ENCODE results near the gene ATL3. TPM values are rescaled to one million over a fixed set of nuclear protein-coding genes. Genes with fewer than 3 reads are reported as not detected.
"Not testable (repeated sequence)": the region's sequence is repeated elsewhere in the genome, so short reads cannot be mapped to it uniquely, and the experiment has no call there.

Gene ATL3
- total RNA-seq, 2 donors from 2014 or later = 38.2 to 55.2 TPM

GRCh38 chr11:63589000-63589399, 82.2 kb downstream of the ATL3 start:
- no peaks in the 10 kb centered on the region for H3K36me3 ChIP-seq
- no peak overlapping the region for H3K27ac ChIP-seq
- intact Hi-C loops (cut with DNase I) = no loop called here
- H3K9me3 ChIP-seq = no peaks in the 10 kb centered on the region
- TF ChIP-seq CTCF (IDR thresholded peaks at IDR 0.05) = no peak
- H3K27me3 ChIP-seq = no peaks in the 10 kb centered on the region
- H3K4me1 ChIP-seq = no peaks in the 10 kb centered on the region
- no peak for DNase-seq
- H3K4me3 ChIP-seq = no peak overlapping the region
- no peak overlapping the region for H3K9ac ChIP-seq (ENCODE audit: low read depth in 2 of 2, low read length in 2 of 2)

- intact Hi-C loops (cut with DNase I) = no loop called here
Measured at GRCh38 chr11:63586451-63587166, 84.6 kb downstream of the ATL3 start.

DNA sequence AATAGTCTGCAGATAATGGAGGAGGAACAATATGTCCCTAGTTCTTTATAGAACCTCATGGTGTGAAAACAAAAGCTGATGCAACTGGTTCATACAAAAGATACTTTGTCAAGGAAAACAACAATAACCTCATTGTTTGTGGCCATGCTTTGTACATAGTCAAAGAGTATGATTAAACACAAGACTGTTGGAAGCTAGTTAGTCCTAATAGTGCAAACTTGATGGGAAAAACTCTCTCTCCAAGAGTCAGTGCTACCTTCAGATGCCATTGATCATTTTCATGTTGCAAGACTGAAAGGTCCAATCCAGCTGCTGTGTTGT, 87.9 kb downstream of the ATL3 start:
- H3K27ac ChIP-seq = no peak overlapping the region
- no peak for DNase-seq
- H3K4me3 ChIP-seq = no peak overlapping the region
- H3K9ac ChIP-seq (ENCODE audit: low read depth in 2 of 2, low read length in 2 of 2) = no peak overlapping the region
- no peaks in the 10 kb centered on the region for H3K36me3 ChIP-seq
- H3K9me3 ChIP-seq = no peaks in the 10 kb centered on the region
- H3K27me3 ChIP-seq = no peaks in the 10 kb centered on the region
- no peaks in the 10 kb centered on the region for H3K4me1 ChIP-seq
- intact Hi-C loops (cut with DNase I) = no loop called here
- TF ChIP-seq CTCF (IDR thresholded peaks at IDR 0.05) = no peak

More at GRCh38 chr11:63586451-63587166, 84.6 kb downstream of the ATL3 start:
- H3K27ac ChIP-seq = no peak overlapping the region
- H3K4me1 ChIP-seq = no peaks in the 10 kb centered on the region
- DNase-seq = no peak
- H3K4me3 ChIP-seq = no peak overlapping the region
- H3K27me3 ChIP-seq = no peaks in the 10 kb centered on the region
- no peaks in the 10 kb centered on the region for H3K9me3 ChIP-seq
- no peak overlapping the region for H3K9ac ChIP-seq (ENCODE audit: low read depth in 2 of 2, low read length in 2 of 2)
- TF ChIP-seq CTCF (IDR thresholded peaks at IDR 0.05) = no peak
- no peaks in the 10 kb centered on the region for H3K36me3 ChIP-seq

DNA sequence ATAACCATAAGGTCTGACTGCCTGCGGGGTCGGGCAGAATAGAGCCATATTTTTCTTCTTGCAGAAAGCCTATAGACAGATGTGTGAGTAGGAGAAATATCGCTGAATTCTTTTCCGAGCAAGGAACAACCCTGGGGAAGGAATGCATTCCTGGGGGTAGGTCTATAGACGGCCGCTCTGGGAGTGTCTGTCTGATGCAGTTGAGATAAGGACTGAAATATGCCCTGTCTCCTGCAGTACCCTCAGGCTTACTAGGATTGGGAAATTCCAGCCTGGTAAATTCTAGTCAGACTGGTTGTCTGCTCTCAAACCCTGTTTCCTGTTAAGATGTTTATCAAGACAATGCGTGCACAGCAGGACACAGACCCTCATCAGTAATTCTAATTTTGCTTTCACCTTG, 90.0 kb downstream of the ATL3 start:
- H3K27me3 ChIP-seq; H3K4me1 ChIP-seq; DNase-seq; H3K36me3 ChIP-seq; H3K9me3 ChIP-seq; H3K27ac ChIP-seq; H3K9ac ChIP-seq (ENCODE audit: low read depth in 2 of 2, low read length in 2 of 2); intact Hi-C loops (cut with DNase I); H3K4me3 ChIP-seq: not testable (repeated sequence)

DNA sequence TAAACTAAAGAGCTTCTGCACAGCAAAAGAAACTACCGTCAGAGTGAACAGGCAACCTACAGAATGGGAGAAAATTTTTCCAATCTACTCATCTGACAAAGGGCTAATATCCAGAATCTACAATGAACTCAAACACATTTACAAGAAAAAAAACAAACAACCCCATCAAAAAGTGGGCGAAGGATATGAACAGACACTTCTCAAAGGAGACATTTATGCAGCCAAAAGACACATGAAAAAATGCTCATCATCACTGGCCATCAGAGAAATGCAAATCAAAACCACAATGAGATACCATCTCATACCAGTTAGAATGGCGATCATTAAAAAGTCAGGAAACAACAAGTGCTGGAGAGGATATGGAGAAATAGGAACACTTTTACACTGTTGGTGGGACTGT, 92.3 kb downstream of the ATL3 start:
- H3K9me3 ChIP-seq; intact Hi-C loops (cut with DNase I); H3K4me1 ChIP-seq; H3K36me3 ChIP-seq; H3K9ac ChIP-seq (ENCODE audit: low read depth in 2 of 2, low read length in 2 of 2); DNase-seq; H3K27ac ChIP-seq; H3K27me3 ChIP-seq; H3K4me3 ChIP-seq: not testable (repeated sequence)

- H3K9me3 ChIP-seq = no peaks in the 10 kb centered on the region
- peak overlapping the region; percentile 4 for H3K4me3 ChIP-seq
- intact Hi-C loops (cut with DNase I) = no loop called here
- no peaks in the 10 kb centered on the region for H3K27me3 ChIP-seq
- peak overlapping the region; percentile 37 to 46 for H3K9ac ChIP-seq (ENCODE audit: low read depth in 2 of 2, low read length in 2 of 2)
- no peak for TF ChIP-seq CTCF (IDR thresholded peaks at IDR 0.05)
- H3K36me3 ChIP-seq = no peaks in the 10 kb centered on the region
- DNase-seq = peak; percentile 37
- peaks cover 5% of the 10 kb centered on the region for H3K4me1 ChIP-seq
- peak overlapping the region; percentile 85 for H3K27ac ChIP-seq
Measured at GRCh38 chr11:63574856-63575602, 96.1 kb downstream of the ATL3 start.

Other genes starting within 250 kb of the ATL3 start
- under 1 TPM in 1 of 2 donors, not detected in 1; 0.40 TPM for gene PLAAT5, start 180.2 kb downstream of the ATL3 start, total RNA-seq
- gene LGALS12, start 165.3 kb downstream of the ATL3 start, total RNA-seq = under 1 TPM in 1 of 2 donors, not detected in 1; 0.24 TPM
- 10 to 100 TPM in 1 of 2 donors, 1 to 10 TPM in 1; 9.9 to 40.7 TPM for gene PLAAT4, start 134.6 kb downstream of the ATL3 start, total RNA-seq
- gene PLAAT2, start 108.0 kb downstream of the ATL3 start, total RNA-seq = 10 to 100 TPM in 1 of 2 donors, 1 to 10 TPM in 1; 1.9 to 11.1 TPM
- 10 to 100 TPM in 1 of 2 donors, 1 to 10 TPM in 1; 3.8 to 13.2 TPM for gene PLAAT3, start 56.9 kb downstream of the ATL3 start, total RNA-seq
- gene RTN3, start 10.1 kb upstream of the ATL3 start, total RNA-seq = 100 to 1,000 TPM; 110 to 128 TPM
- gene ZFTA, start 97.4 kb upstream of the ATL3 start, total RNA-seq = 1 to 10 TPM; 4.8 to 7.0 TPM
- gene SPINDOC, start 142.1 kb upstream of the ATL3 start, total RNA-seq = 10 to 100 TPM in 1 of 2 donors, 1 to 10 TPM in 1; 9.3 to 11.8 TPM
- 10 to 100 TPM; 86.8 to 96.8 TPM for gene MARK2, start 167.7 kb upstream of the ATL3 start, total RNA-seq
- 1 to 10 TPM; 4.8 to 5.2 TPM for gene RCOR2, start 245.8 kb upstream of the ATL3 start, total RNA-seq